CD14-positive monocyte (primary cell): ENCODE results near the gene WEE2. TPM values are rescaled to one million over a fixed set of nuclear protein-coding genes. Genes with fewer than 3 reads are reported as not detected.
A peak's percentile ranks its signal among the peaks of the same experiment; 100 is the strongest.

Experiments
- DNase-seq, 3 donors: peaks; one replicate each; pipeline ENCODE4 v3.0.0-alpha.2; 2011 to 2022
- H2AFZ ChIP-seq: 2 replicates; pipeline ENCODE4 v1.6.0; 2012; ENCODE audit warnings: mild to moderate bottlenecking, low read depth, low read length, inconsistent platforms; ENCODE audit not compliant: insufficient read depth, poor library complexity, severe bottlenecking
- H3K27ac ChIP-seq, 2 donors: 1 replicate in 1 of 2; 2 replicates in 1 of 2; pipeline ENCODE4 v1.5.1; 2012 to 2013; ENCODE audit warnings: low read length in 2 of 2, control low read depth in 1 of 2, inconsistent platforms in 1 of 2, low read depth in 1 of 2, mild to moderate bottlenecking in 1 of 2
- H3K27me3 ChIP-seq, 2 donors: one replicate each; pipeline versions ENCODE4 v1.6.0 to v1.6.1; 2011 to 2013; ENCODE audit warnings: low read length in 2 of 2; ENCODE audit not compliant: control insufficient read depth in 2 of 2, insufficient read depth in 2 of 2
- H3K36me3 ChIP-seq, 2 donors: replicated peaks in 1 of 2; 1 replicate in 1 of 2; 2 replicates in 1 of 2; pipeline versions ENCODE4 v1.5.1 to v1.6.1; 2012 to 2013; ENCODE audit warnings: low read length in 2 of 2, control low read depth in 1 of 2, inconsistent platforms in 1 of 2, mild to moderate bottlenecking in 1 of 2; ENCODE audit not compliant: insufficient read depth in 2 of 2, control insufficient read depth in 1 of 2
- H3K4me1 ChIP-seq, 2 donors: 1 replicate in 1 of 2; 2 replicates in 1 of 2; pipeline versions ENCODE4 v1.5.1 to v1.6.1; 2012 to 2013; ENCODE audit warnings: low read length in 2 of 2, control low read depth in 1 of 2, inconsistent platforms in 1 of 2, mild to moderate bottlenecking in 1 of 2, moderate library complexity in 1 of 2; ENCODE audit not compliant: insufficient read depth in 2 of 2, control insufficient read depth in 1 of 2
- H3K4me2 ChIP-seq: replicated peaks from 2 replicates; pipeline ENCODE3; 2012; ENCODE audit warnings: low read length, moderate library complexity, mild to moderate bottlenecking; ENCODE audit not compliant: poor library complexity, severe bottlenecking; ENCODE audit errors: extremely low read depth
- H3K4me3 ChIP-seq, 3 experiments: fragments of 200-600 bp in 1 of 3; sonication (generic) in 1 of 3; replicated peaks in 1 of 3; 1 replicate in 2 of 3; 2 replicates in 1 of 3; pipeline ENCODE4 v1.5.1; 2011 to 2013; ENCODE audit warnings: low read length in 3 of 3, mild to moderate bottlenecking in 3 of 3, control low read depth in 2 of 3, low read depth in 2 of 3, inconsistent platforms in 1 of 3, moderate library complexity in 1 of 3
- H3K79me2 ChIP-seq: 2 replicates; pipeline ENCODE4 v1.6.0; 2012; ENCODE audit warnings: mild to moderate bottlenecking, control low read depth, inconsistent platforms, low read length, moderate library complexity; ENCODE audit not compliant: insufficient read depth
- H3K9ac ChIP-seq: 2 replicates; pipeline ENCODE4 v1.6.0; 2017; ENCODE audit warnings: low read length, mild to moderate bottlenecking; ENCODE audit not compliant: insufficient read depth, poor library complexity, severe bottlenecking
- H3K9me3 ChIP-seq, 2 donors: replicated peaks in 1 of 2; 1 replicate in 1 of 2; 2 replicates in 1 of 2; pipeline versions ENCODE4 v1.5.1 to v1.6.1; 2012 to 2013; ENCODE audit warnings: low read length in 2 of 2, control low read depth in 1 of 2; ENCODE audit not compliant: control insufficient read depth in 1 of 2, insufficient read depth in 1 of 2
- H4K20me1 ChIP-seq: 2 replicates; pipeline ENCODE4 v1.6.0; 2012; ENCODE audit warnings: mild to moderate bottlenecking, low read length, control low read depth, moderate library complexity; ENCODE audit not compliant: insufficient read depth
- H3K27ac Mint-ChIP-seq, 7 donors: one replicate each; pipeline ENCODE4 v1.8.0; 2020; ENCODE audit warnings: mild to moderate bottlenecking in 7 of 7, mixed read lengths in 7 of 7, moderate library complexity in 6 of 7, inconsistent platforms in 2 of 7
- H3K27me3 Mint-ChIP-seq, 3 donors: one replicate each; pipeline ENCODE4 v1.8.0; 2021 to 2022; ENCODE audit warnings: low read depth in 3 of 3, mild to moderate bottlenecking in 3 of 3, mixed read lengths in 3 of 3, moderate library complexity in 3 of 3, inconsistent platforms in 1 of 3
- H3K36me3 Mint-ChIP-seq, 2 donors: one replicate each; pipeline ENCODE4 v1.8.0; 2020; ENCODE audit warnings: mixed read lengths in 2 of 2, inconsistent platforms in 1 of 2, mild to moderate bottlenecking in 1 of 2
- H3K4me1 Mint-ChIP-seq: one replicate; pipeline ENCODE4 v1.8.0; 2020; ENCODE audit warnings: mild to moderate bottlenecking, mixed read lengths
- H3K4me3 Mint-ChIP-seq, 2 donors: one replicate each; pipeline ENCODE4 v1.8.0; 2020; ENCODE audit warnings: mild to moderate bottlenecking in 2 of 2, mixed read lengths in 2 of 2, moderate library complexity in 1 of 2
- H3K9me3 Mint-ChIP-seq, 7 donors: one replicate each; pipeline ENCODE4 v1.8.0; 2020 to 2022; ENCODE audit warnings: mixed read lengths in 7 of 7, mild to moderate bottlenecking in 6 of 7, moderate library complexity in 6 of 7, inconsistent platforms in 2 of 7
- CTCF ChIP-seq: fragments of 200-600 bp; IDR thresholded peaks from one replicate; pipeline ENCODE4 v1.8.0; 2022; ENCODE audit warnings: antibody characterized with exemption, mild to moderate bottlenecking
- WGBS: methylation state at CpG from one replicate; pipeline ENCODE4 v1.1.5; 2013; ENCODE audit warnings: missing lambda C conversion rate; ENCODE audit not compliant: insufficient coverage; 5-methylcytosine and 5-hydroxymethylcytosine counted together
- intact Hi-C, 2 donors: fragments of 100-400 bp; cut with micrococcal nuclease; formaldehyde crosslinking; loops; one replicate each; pipeline versions ENCODE4 v1.15.0 to v1.15.1; 2023
- polyA plus RNA-seq, 3 donors: library from polyadenylated mRNA; depleted of rRNA in 1 of 3; unstranded in 2 of 3; stranded (reverse) in 1 of 3; fragments of 300-500 nt in 2 of 3; fragments of >200 nt in 1 of 3; fragmentation: Illumina TruSeq in 2 of 3; gene quantifications; 1 replicate in 2 of 3; 2 replicates in 1 of 3; pipeline ENCODE4 v1.2.3, GENCODE V29; 2012 to 2021

Gene WEE2
- polyA plus RNA-seq, 3 donors, result not detected

DNA sequence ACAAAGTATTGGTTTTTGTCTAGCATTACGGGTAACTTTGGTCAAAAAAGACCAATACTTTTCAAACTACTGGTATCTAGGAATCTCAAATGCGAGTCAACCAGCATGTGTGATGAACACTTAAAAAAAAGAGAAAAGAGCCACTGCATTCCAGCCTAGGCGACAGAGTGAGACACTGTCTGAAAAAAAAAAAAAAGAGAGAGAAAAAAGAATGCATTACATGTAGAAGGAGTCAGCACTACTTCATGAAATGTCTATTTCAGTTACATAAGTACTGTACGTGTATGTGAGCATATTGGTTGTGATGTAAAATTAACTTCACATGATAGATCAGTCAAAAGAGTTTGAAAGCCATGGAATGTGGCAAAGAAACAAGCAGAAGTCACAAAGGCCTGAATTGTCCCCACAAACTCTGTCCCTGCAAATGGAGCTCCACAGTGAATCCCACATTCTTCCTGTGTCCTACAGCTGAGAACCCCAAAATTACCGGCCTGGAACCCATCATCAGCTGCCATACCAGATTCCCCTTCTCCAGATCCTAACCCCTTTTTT lies 7.8 kb upstream of the WEE2 start:
- H3K4me1 ChIP-seq, result peaks cover 21 to 30% of the 10 kb centered on the region in 2 donors
- H4K20me1 ChIP-seq, result no peaks in the 10 kb centered on the region
- Mint-ChIP-seq H3K36me3 (peaks cover 0 to 5% of the 10 kb centered on the region in 2 donors), H3K4me1 (peaks cover 50% of the 10 kb centered on the region), H3K4me3 (peak overlapping the region; percentile 79 to 87), H3K27ac (peak overlapping the region in 2 of 7 donors; percentile 27 to 39), H3K9me3 (no peaks in the 10 kb centered on the region), H3K27me3 (peaks cover 22 to 30% (median 24%) of the 10 kb centered on the region in 3 donors)
- no peak overlapping the region for H2AFZ ChIP-seq
- H3K4me3 ChIP-seq, result peak overlapping the region in 1 of 3 experiments; percentile 77
- DNase-seq, result no peak
- 75% methylated on average over 2 of the region's 5 CpGs for WGBS
- H3K79me2 ChIP-seq, result no peaks in the 10 kb centered on the region
- intact Hi-C loops, result loop anchor here in 1 of 2 donors (10.0 kb wide), 1 partner anchor 46 kb away; no protein-coding TSS in a partner anchor
- H3K27ac ChIP-seq, result no peak overlapping the region
- peak overlapping the region; percentile 83 for H3K4me2 ChIP-seq
- H3K27me3 ChIP-seq, result peaks cover 14 to 18% of the 10 kb centered on the region in 2 donors
- no peaks in the 10 kb centered on the region for H3K9me3 ChIP-seq
- H3K9ac ChIP-seq, result no peak overlapping the region
- no peak for TF ChIP-seq CTCF
- H3K36me3 ChIP-seq, result no peaks in the 10 kb centered on the region

- intact Hi-C loops, result loop anchor here in 1 of 2 donors (10.0 kb wide), 1 partner anchor 46 kb away; no protein-coding TSS in a partner anchor
These were observed 7.2 kb upstream of the WEE2 start for GRCh38 chr7:141700848-141701371.

More at GRCh38 chr7:141700848-141701371, 7.2 kb upstream of the WEE2 start:
- H3K9ac ChIP-seq, result no peak overlapping the region
- no peak overlapping the region for H2AFZ ChIP-seq
- Mint-ChIP-seq H3K4me1 (peaks cover 47% of the 10 kb centered on the region), H3K9me3 (no peaks in the 10 kb centered on the region), H3K27me3 (peaks cover 22 to 30% (median 24%) of the 10 kb centered on the region in 3 donors), H3K4me3 (peak overlapping the region; percentile 79 to 87), H3K27ac (peak overlapping the region in 3 of 7 donors; percentile 27 to 75 (median 39)), H3K36me3 (peaks cover 0 to 5% of the 10 kb centered on the region in 2 donors)
- no peak overlapping the region for H3K27ac ChIP-seq
- DNase-seq, result peak; percentile 11 to 25 (median 15)
- no peak for TF ChIP-seq CTCF
- H3K4me3 ChIP-seq, result peak overlapping the region; percentile 6 to 77 (median 14)
- 25% methylated on average over 5 of the region's 20 CpGs for WGBS
- peak overlapping the region; percentile 83 for H3K4me2 ChIP-seq
- H3K27me3 ChIP-seq, result peaks cover 14 to 18% of the 10 kb centered on the region in 2 donors
- no peaks in the 10 kb centered on the region for H3K79me2 ChIP-seq
- no peaks in the 10 kb centered on the region for H3K9me3 ChIP-seq
- peaks cover 21 to 29% of the 10 kb centered on the region in 2 donors for H3K4me1 ChIP-seq
- H4K20me1 ChIP-seq, result no peaks in the 10 kb centered on the region
- H3K36me3 ChIP-seq, result no peaks in the 10 kb centered on the region
